ENCODE measurements around the gene TUBGCP6.

DNA sequence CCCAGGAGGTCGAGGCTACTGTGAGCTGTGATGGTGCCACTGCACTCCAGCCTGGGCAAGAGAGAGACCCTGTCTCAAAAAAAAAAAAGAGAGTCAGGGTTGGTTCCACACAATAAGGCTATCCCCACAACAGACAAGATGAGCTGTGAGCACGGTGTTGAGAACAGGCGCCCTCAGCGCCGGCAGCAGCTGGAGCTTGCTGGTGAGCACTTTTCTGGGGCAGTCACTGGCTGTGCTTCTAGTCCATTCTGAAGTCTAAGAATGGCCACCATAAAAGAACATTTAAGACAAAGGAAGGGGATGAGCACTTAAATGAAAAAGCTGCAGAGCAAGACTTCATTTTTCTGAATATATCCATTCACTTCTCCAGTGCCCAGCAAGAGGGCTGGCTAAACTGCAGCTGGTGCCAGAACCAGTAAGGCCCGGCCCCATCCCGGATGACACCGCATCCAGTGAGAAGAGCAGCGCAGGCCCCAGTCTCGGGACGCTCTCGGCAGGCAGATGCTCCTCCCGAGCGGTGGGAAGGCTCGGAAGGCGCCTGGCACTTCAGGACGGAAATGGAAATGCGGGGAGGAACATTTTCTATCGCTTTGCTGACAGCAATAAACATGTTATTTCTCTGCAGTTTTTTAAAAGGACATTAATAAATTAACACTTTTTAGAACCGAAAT, 12.2 kb downstream of the TUBGCP6 start:
- TF ChIP-seq TAF1 (IDR thresholded peaks at IDR 0.05; ENCODE audit: borderline replicate concordance, low read depth, low read length) (no peak), POLR2AphosphoS5 (IDR thresholded peaks at IDR 0.05; ENCODE audit: low read depth, low read length) (no peak), POLR2A (IDR thresholded peaks at IDR 0.05; ENCODE audit: low read depth, low read length) (no peak)

Measured in GM12892 (cell line).